GM21723 (cell line): ENCODE results near the gene WT1.

Experiments
- ATAC-seq: cut with Tn5 transposase; IDR thresholded peaks from one replicate; pipeline ENCODE4 v1.9.1; 2021; ENCODE audit warnings: mild to moderate bottlenecking, moderate library complexity; ENCODE audit not compliant: unreplicated experiment

Gene WT1

GRCh38 chr11:32340181-32340580 lies 95.2 kb downstream of the WT1 start:
- ATAC-seq = no peak
